Retinal pigment epithelial cell (primary cell): Measurements from ENCODE around the gene RNF212B.

Source experiments
- DNase-seq: peaks from one replicate; pipeline ENCODE4 v3.0.0-alpha.2; 2010; ENCODE audit warnings: low read depth
- H3K4me3 ChIP-seq: 2 replicates; pipeline ENCODE4 v1.5.1; 2011; ENCODE audit warnings: mild to moderate bottlenecking, low read length, control low read depth, moderate library complexity
- CTCF ChIP-seq: conservative IDR thresholded peaks from 2 replicates; pipeline ENCODE4 v1.5.1; 2011; ENCODE audit warnings: low read depth, low read length, control low read depth, inconsistent platforms

Gene RNF212B

GRCh38 chr14:23299211-23299957 is 61.6 kb downstream of the RNF212B start:
- DNase-seq = no peak
- TF ChIP-seq CTCF = peak; percentile 49
- no peak overlapping the region for H3K4me3 ChIP-seq

- TF ChIP-seq CTCF = no peak
- peak overlapping the region; percentile 74 for H3K4me3 ChIP-seq
- no peak for DNase-seq
These were observed 62.4 kb downstream of the RNF212B start for GRCh38 chr14:23299986-23300686.

GRCh38 chr14:23300687-23301223 is 63.0 kb downstream of the RNF212B start:
- peak; percentile 1 for TF ChIP-seq CTCF
- H3K4me3 ChIP-seq = peak overlapping the region; percentile 74
- DNase-seq = no peak

GRCh38 chr14:23301288-23301968 is 63.7 kb downstream of the RNF212B start:
- H3K4me3 ChIP-seq = peak overlapping the region; percentile 74
- TF ChIP-seq CTCF = peak; percentile 54
- DNase-seq = peak; percentile 93

- H3K4me3 ChIP-seq = peak overlapping the region; percentile 57
- no peak for DNase-seq
- no peak for TF ChIP-seq CTCF
These were observed 64.2 kb downstream of the RNF212B start for GRCh38 chr14:23301969-23302289.

- H3K4me3 ChIP-seq = peak within 1 kb of the TSS; percentile 57
- DNase-seq = no peak
- no peak for TF ChIP-seq CTCF
These were observed 64.8 kb downstream of the RNF212B start, which contains the start of gene PPP1R3E for GRCh38 chr14:23302290-23303225. PPP1R3E (minus strand) TSS chr14:23302859; CDS start chr14:23302576, 283 bp downstream.
